DOHH2 (cell line): ENCODE data around the gene SLC39A11.

Experiments used
- EZH2phosphoT487 ChIP-seq: fragments of 200-600 bp; sonication (generic); IDR thresholded peaks from 2 replicates; pipeline ENCODE4 v1.6.1; 2017; ENCODE audit warnings: borderline replicate concordance, mild to moderate bottlenecking, antibody characterized with exemption, low read length, moderate library complexity, mixed read lengths
- TF ChIP-seq, protein P1 (sequence below): fragments of 200-600 bp; sonication (generic); IDR thresholded peaks from one replicate; pipeline ENCODE4 v1.5.1; 2014; ENCODE audit warnings: antibody characterized with exemption, mild to moderate bottlenecking, low read depth, low read length; ENCODE audit not compliant: poor library complexity, severe bottlenecking

DNA sequence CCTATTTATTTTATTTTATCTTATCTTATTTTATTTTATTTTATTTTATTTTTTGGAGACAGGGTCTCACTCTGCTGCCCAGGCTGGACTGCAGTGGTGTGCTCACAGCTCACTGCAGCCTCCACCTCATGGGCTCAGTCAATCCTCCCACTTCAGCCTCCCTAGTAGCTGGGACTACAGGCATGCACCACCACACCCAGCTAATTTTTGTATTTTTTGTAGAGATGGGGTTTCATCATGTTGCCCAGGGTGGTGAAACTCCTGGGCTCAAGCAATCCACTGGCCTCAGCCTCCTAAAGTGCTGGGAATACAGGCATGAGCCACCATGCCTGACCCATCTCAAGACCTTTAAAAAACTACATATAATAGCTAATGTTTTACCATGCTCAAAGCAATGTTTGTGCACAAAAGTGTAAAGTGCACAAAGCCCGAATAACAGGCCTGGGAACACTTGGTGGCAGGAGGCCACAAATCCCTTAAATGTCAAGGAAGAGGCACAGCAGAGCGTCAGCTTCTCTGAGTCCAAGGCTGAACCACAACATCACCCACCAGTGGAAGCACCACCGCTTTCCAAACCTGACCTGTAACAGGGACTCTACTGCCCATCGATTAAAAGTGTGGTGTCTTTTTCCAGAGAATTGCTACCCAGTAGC, 30.6 kb upstream of the SLC39A11 start:
- TF ChIP-seq, protein P1, sequence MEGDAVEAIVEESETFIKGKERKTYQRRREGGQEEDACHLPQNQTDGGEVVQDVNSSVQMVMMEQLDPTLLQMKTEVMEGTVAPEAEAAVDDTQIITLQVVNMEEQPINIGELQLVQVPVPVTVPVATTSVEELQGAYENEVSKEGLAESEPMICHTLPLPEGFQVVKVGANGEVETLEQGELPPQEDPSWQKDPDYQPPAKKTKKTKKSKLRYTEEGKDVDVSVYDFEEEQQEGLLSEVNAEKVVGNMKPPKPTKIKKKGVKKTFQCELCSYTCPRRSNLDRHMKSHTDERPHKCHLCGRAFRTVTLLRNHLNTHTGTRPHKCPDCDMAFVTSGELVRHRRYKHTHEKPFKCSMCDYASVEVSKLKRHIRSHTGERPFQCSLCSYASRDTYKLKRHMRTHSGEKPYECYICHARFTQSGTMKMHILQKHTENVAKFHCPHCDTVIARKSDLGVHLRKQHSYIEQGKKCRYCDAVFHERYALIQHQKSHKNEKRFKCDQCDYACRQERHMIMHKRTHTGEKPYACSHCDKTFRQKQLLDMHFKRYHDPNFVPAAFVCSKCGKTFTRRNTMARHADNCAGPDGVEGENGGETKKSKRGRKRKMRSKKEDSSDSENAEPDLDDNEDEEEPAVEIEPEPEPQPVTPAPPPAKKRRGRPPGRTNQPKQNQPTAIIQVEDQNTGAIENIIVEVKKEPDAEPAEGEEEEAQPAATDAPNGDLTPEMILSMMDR: no peak
- TF ChIP-seq EZH2phosphoT487: no peak
